Activated naive CD8-positive, alpha-beta T cell treated with anti-CD3 and anti-CD28 coated beads, Interleukin-2, amount 10 ng/mL, durations not matched to agents 7 days and 5 days (primary cell): Measurements from ENCODE around the gene RASSF7. TPM values are rescaled to one million over a fixed set of nuclear protein-coding genes. Genes with fewer than 3 reads are reported as not detected.
"Not testable (repeated sequence)": the region's sequence is repeated elsewhere in the genome, so short reads cannot be mapped to it uniquely, and the experiment has no call there.

ENCODE experiments used
- ATAC-seq: fragments of 150-1000 bp; cut with Tn5 transposase; one replicate; pipeline ENCODE4 v1.10.0; 2021; ENCODE audit warnings: low read depth, moderate library complexity
- POLR2A ChIA-PET: fragments of 350-600 bp; sonication (Branson Sonifier 250); formaldehyde crosslinking; loops from one replicate; lab custom pipeline; 2021; ENCODE audit warnings: antibody characterized with exemption; lab: Charles Lee
- DNase-seq: peaks from one replicate; pipeline ENCODE4 v3.0.0; 2021
- H3K27ac Mint-ChIP-seq: one replicate; pipeline ENCODE4 v1.8.0; 2022; ENCODE audit warnings: mild to moderate bottlenecking, mixed read lengths
- H3K27me3 Mint-ChIP-seq: one replicate; pipeline ENCODE4 v1.8.0; 2022; ENCODE audit warnings: mild to moderate bottlenecking, moderate library complexity, mixed read lengths
- H3K36me3 Mint-ChIP-seq: one replicate; pipeline ENCODE4 v1.8.0; 2021; ENCODE audit warnings: mild to moderate bottlenecking, mixed read lengths
- H3K4me1 Mint-ChIP-seq: one replicate; pipeline ENCODE4 v1.8.0; 2021; ENCODE audit warnings: mixed read lengths
- H3K4me3 Mint-ChIP-seq: one replicate; pipeline ENCODE4 v1.8.0; 2022; ENCODE audit warnings: mild to moderate bottlenecking, moderate library complexity, mixed read lengths
- H3K9me3 Mint-ChIP-seq: one replicate; pipeline ENCODE4 v1.8.0; 2021; ENCODE audit warnings: mixed read lengths
- total RNA-seq, 2 experiments: library from RNA; stranded (reverse); gene quantifications; one replicate each; pipeline ENCODE4 v1.2.3, GENCODE V29; 2021

The RASSF7 gene
- total RNA-seq, 2 experiments from 2014 or later: 36.5 to 41.0 TPM

DNA sequence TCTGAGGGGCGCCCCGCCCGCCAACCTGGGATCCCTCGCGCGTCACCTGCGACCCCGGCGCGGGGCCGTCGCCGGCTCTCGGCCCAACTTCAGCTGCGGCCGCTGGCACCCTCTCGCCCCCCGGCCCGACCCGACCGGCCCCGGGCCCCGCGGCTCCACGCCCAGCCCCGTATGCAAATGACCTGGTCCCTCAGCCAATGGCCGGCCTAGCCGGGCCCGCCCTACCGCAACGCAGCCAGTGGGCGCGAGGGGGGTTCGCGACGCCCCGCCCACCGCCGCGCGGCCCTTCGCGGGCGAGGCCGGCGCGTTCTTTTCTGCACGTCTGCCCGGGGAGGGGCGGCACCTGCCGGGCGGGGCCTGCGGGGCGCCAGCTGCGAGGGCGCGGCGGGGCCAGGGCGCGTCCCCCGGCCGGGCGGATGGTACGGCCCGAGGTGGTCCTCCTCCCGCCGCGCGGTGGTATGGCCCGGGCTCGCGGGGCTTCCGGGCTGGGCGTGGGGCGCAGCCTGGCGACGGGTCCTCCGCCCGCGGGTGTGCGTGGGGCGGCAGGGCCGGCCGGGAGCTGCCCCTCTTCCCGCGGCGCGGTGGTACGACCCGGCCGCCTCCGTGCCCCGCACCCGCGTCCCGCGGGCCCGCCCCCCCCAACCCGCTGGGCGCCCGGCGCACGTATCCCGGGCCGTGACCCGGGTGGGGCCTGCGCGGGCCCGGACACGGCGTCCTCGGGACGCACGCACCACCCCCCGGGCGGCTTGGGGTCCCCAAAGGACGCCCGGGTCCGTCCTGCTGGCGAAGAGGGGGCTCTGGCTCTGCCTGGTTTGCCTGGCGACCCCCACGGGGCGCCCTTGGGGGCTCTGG is 7.8 kb downstream of the RASSF7 start:
- Mint-ChIP-seq H3K27ac (peak overlapping the region; percentile 83), H3K4me1 (peaks cover 4% of the 10 kb centered on the region), H3K27me3 (peaks cover 5% of the 10 kb centered on the region), H3K9me3 (no peaks in the 10 kb centered on the region), H3K4me3 (peak overlapping the region; percentile 87), H3K36me3 (peaks cover 7% of the 10 kb centered on the region)
- POLR2A ChIA-PET: interaction anchor here (0.6 to 3.4 kb wide), 12 partner anchors 9 to 275 kb away, joined by 3 to 18 read pairs (median 4); partner anchors contain the start of gene HRAS
- DNase-seq (peak; percentile 99), ATAC-seq (peak; percentile 93)

DNA sequence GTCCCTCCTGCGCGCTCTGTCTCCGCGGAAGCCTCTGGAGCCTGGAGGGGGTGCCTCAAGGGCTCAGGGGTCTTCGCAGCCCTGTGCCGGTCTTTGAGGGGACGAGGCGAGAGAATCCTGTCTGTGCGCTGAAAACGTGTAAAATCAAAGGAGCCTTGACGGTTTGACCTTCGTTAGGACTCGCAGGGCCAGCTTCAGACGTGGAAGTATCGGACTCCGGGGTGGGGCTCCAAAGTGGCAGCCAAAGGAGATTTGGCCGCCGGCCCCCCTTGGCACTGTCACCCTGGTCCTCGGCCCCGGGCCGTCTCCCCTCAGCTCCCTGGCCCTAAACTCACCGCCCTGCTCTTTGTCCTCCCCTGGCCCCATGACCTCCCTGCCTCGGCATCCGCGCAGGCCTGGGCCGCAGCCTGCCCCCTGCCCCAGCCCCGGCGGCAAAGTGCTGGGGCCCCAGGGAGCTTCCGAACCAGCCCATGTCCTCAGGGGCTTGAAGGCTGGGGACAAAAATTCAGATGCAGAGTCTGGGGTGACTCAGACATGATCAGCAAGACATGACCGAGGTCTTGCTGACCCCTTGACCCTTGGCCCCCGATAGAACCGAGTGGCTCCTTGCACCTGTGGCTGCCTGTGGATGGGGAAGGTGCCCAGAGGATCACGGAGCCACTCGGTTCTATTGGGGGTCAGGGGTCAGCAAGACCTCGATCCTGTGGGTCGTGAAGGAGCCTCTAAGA is 8.6 kb downstream of the RASSF7 start:
- ATAC-seq: no peak
- peaks cover 7% of the 10 kb centered on the region for H3K36me3 Mint-ChIP-seq
- no peaks in the 10 kb centered on the region for H3K9me3 Mint-ChIP-seq
- H3K4me3 Mint-ChIP-seq: peak overlapping the region; percentile 87
- peaks cover 6% of the 10 kb centered on the region for H3K4me1 Mint-ChIP-seq
- peaks cover 9% of the 10 kb centered on the region for H3K27me3 Mint-ChIP-seq
- H3K27ac Mint-ChIP-seq: peak overlapping the region; percentile 83
- DNase-seq: no peak
- POLR2A ChIA-PET: interaction anchor here (0.6 to 3.4 kb wide), 11 partner anchors 8 to 276 kb away, joined by 3 to 18 read pairs (median 6); partner anchors contain the start of gene HRAS

DNA sequence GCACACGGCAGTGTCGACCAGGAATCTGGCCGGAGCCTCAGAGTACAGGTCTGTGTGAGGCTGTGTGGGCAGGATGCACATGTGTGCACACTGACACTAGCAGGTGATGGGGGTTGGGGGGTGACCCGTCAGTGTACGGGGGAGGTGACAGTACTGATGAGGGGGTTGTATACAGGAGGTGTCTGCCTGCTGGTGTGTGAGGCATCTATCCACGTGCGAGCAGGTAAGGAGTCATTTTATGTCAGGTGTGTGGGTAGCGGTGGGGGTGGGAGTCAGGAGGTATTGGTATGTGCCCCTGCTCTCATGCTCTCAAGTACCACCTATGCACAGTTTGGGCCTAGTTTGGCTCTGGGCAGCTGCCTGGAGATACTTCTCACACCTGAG is 11.0 kb downstream of the RASSF7 start:
- ATAC-seq (no peak), DNase-seq (no peak)
- H3K4me1 Mint-ChIP-seq: peaks cover 14% of the 10 kb centered on the region
- peaks cover 3% of the 10 kb centered on the region for H3K36me3 Mint-ChIP-seq
- POLR2A ChIA-PET: no interaction called here
- no peaks in the 10 kb centered on the region for H3K9me3 Mint-ChIP-seq
- no peak overlapping the region for H3K27ac Mint-ChIP-seq
- peaks cover 16% of the 10 kb centered on the region for H3K27me3 Mint-ChIP-seq
- no peak overlapping the region for H3K4me3 Mint-ChIP-seq

- DNase-seq: no peak
- H3K4me1 Mint-ChIP-seq: peaks cover 19% of the 10 kb centered on the region
- H3K4me3 Mint-ChIP-seq: no peak overlapping the region
- no peak overlapping the region for H3K27ac Mint-ChIP-seq
- no peaks in the 10 kb centered on the region for H3K9me3 Mint-ChIP-seq
- POLR2A ChIA-PET: no interaction called here
- no peaks in the 10 kb centered on the region for H3K36me3 Mint-ChIP-seq
- H3K27me3 Mint-ChIP-seq: peaks cover 16% of the 10 kb centered on the region
- ATAC-seq: no peak
Measured at GRCh38 chr11:573146-573759, 12.5 kb downstream of the RASSF7 start.

DNA sequence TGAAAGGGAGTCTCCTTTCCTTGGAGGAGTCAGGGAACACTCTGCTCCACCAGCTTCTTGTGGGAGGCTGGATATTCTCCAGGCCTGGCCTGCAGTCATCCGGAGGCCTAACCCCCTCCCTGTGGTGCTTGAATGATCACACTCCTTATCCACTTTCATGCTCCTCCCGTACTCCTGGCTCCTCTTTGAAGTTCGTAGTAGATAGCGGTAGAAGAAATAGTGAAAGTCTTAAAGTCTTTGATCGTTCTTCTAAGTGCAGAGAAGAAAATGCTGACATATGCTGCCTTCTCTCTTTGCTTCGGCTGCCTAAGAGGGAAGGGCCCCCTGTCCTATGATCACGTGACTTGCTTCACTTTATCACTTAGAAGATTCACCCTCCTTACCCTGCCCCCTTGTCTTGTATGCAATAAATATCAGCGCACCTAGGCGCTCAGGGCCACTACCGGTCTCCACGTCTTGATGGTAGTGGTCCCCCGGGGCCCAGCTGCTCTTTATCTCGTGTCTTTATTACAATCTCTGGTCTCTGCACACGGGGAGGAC is 13.3 kb downstream of the RASSF7 start:
- H3K27ac Mint-ChIP-seq, ATAC-seq, POLR2A ChIA-PET: not testable (repeated sequence)

DNA sequence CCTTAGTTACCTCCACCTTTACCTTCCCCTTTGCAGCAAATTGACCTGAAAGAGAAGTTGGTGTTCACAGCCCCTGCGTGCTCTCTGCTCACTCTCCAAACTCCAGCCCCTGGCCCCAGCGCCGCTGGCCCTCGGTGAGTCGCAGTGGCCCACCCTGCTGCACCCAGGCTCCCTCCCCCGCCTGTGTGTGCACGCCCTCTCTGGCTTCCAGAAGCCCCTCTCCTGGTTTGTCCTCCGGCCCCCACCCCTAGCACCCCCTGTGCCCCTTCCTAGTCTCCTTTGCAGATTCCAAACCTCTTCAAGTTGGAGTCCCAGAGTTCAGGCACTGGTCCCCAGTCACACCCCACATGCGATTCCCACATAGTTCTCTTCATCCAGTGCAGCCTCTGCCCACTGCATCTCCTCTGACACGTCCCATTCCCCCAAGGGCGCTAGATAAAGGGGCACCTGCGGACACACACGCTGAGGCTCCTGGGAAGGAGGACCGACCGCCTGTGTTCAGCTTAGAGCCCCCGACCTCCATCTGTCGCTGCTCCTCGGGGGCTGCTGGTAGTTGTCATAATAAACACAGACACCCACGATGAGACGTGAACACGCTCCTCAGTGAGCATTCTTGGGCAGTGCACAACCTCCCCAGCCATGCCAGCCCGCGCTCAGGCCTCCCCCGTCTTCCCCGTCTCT is 14.0 kb downstream of the RASSF7 start:
- DNase-seq (no peak), ATAC-seq (no peak)
- Mint-ChIP-seq H3K36me3 (peaks cover 1% of the 10 kb centered on the region), H3K9me3 (no peaks in the 10 kb centered on the region), H3K4me3 (peak overlapping the region; percentile 87), H3K27me3 (peaks cover 16% of the 10 kb centered on the region), H3K4me1 (peaks cover 32% of the 10 kb centered on the region), H3K27ac (peak overlapping the region; percentile 21)
- POLR2A ChIA-PET: interaction anchor here (1.3 to 2.0 kb wide), 5 partner anchors 9 to 39 kb away, joined by 5 to 23 read pairs (median 9); no protein-coding TSS in a partner anchor

More for the DNA sequence above, 13.3 kb downstream of the RASSF7 start:
- not testable (repeated sequence) for H3K36me3 Mint-ChIP-seq, DNase-seq, H3K9me3 Mint-ChIP-seq
- Mint-ChIP-seq H3K27me3 (peaks cover 16% of the 10 kb centered on the region), H3K4me1 (peaks cover 27% of the 10 kb centered on the region), H3K4me3 (peak overlapping the region; percentile 87)

DNA sequence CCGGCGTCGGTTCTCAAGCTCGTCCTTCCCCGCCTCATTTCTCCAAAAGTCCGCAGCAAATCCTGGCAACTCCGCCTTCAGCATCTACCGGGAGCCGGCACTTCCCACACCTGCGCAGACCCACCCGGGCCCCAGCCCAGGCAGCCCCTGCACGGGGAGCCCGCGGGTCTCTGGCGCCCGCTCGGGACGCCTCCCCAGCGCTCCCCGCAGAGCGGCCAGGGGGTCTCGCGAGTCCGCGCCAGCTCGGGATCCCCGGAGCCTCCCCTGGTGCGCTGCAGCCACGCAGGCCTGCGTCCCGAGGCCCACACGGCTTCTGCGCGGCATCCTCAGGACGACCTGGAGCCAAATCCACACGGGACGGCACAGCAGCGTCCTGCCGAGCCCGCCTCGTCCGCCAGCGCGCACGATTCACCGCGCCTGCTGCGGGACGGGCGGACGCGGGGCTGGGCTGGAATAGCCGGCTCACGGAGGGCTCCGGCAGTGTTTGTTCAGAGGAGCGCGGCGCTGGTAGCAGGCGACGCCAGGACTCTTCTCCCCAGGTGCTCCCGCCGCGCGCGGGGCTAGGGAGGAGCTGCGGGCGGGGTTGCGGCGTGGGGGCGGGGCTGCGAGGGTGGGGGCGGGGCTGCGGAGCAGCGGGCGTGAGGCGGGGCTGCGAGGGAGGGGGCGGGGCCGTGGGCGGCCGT is 14.7 kb downstream of the RASSF7 start:
- peaks cover 16% of the 10 kb centered on the region for H3K27me3 Mint-ChIP-seq

GRCh38 chr11:575996-576768 is 15.4 kb downstream of the RASSF7 start, which contains the start of gene PHRF1:
Gene PHRF1, plus strand, starts transcription at chr11:576470. Its CDS starts 5,043 bp downstream, at chr11:581513.
- Mint-ChIP-seq H3K36me3 (peaks cover 3% of the 10 kb centered on the region), H3K4me3 (peak within 1 kb of the TSS; percentile 93), H3K9me3 (no peaks in the 10 kb centered on the region), H3K27me3 (peaks cover 16% of the 10 kb centered on the region), H3K4me1 (peaks cover 36% of the 10 kb centered on the region), H3K27ac (peak within 1 kb of the TSS; percentile 100)
- DNase-seq (peak; percentile 96), ATAC-seq (peak; percentile 85)
- POLR2A ChIA-PET: interaction anchor here (0.6 to 2.0 kb wide), 18 partner anchors 10 to 282 kb away, joined by 3 to 28 read pairs (median 4); partner anchors contain the start of genes IRF7, PNPLA2, SIGIRR and TALDO1

More for the DNA sequence above, 14.7 kb downstream of the RASSF7 start:
- peaks cover 1% of the 10 kb centered on the region for H3K36me3 Mint-ChIP-seq
- POLR2A ChIA-PET: interaction anchor here (0.6 to 2.0 kb wide), 18 partner anchors 9 to 281 kb away, joined by 3 to 28 read pairs (median 4); partner anchors contain the start of genes IRF7, PNPLA2, SIGIRR and TALDO1
- ATAC-seq (peak; percentile 44), DNase-seq (no peak)
- H3K27ac Mint-ChIP-seq: peak overlapping the region; percentile 21
- peak overlapping the region; percentile 87 for H3K4me3 Mint-ChIP-seq
- H3K9me3 Mint-ChIP-seq: no peaks in the 10 kb centered on the region
- H3K4me1 Mint-ChIP-seq: peaks cover 34% of the 10 kb centered on the region

GRCh38 chr11:576811-577610 is 16.2 kb downstream of the RASSF7 start:
- Mint-ChIP-seq H3K9me3 (no peaks in the 10 kb centered on the region), H3K4me1 (peaks cover 39% of the 10 kb centered on the region), H3K36me3 (peaks cover 7% of the 10 kb centered on the region), H3K27me3 (peaks cover 16% of the 10 kb centered on the region), H3K4me3 (peak overlapping the region; percentile 92), H3K27ac (peak overlapping the region; percentile 87)
- POLR2A ChIA-PET: interaction anchor here (1.1 to 2.2 kb wide), 5 partner anchors 9 to 149 kb away, joined by 3 to 18 read pairs (median 5); no protein-coding TSS in a partner anchor
- no peak for ATAC-seq
- DNase-seq: no peak

GRCh38 chr11:577611-577894 is 16.8 kb downstream of the RASSF7 start:
- POLR2A ChIA-PET: interaction anchor here (1.0 to 2.2 kb wide), 5 partner anchors 10 to 38 kb away, joined by 3 to 18 read pairs (median 4); partner anchors contain the start of gene IRF7
- H3K36me3 Mint-ChIP-seq: peaks cover 7% of the 10 kb centered on the region
- peaks cover 39% of the 10 kb centered on the region for H3K4me1 Mint-ChIP-seq
- H3K27ac Mint-ChIP-seq: peak overlapping the region; percentile 87
- H3K27me3 Mint-ChIP-seq: peaks cover 16% of the 10 kb centered on the region
- no peaks in the 10 kb centered on the region for H3K9me3 Mint-ChIP-seq
- DNase-seq (no peak), ATAC-seq (no peak)
- peak overlapping the region; percentile 92 for H3K4me3 Mint-ChIP-seq
